Measurements from ENCODE around the gene SLC39A9.
"Not testable (repeated sequence)": the region's sequence is repeated elsewhere in the genome, so short reads cannot be mapped to it uniquely, and the experiment has no call there.

Gene SLC39A9

GRCh38 chr14:69489495-69489894, 91.0 kb downstream of the SLC39A9 start:
- DNase-seq: no peak
- intact Hi-C loops (cut with DNase I): no loop called here

GRCh38 chr14:69490219-69490918, 91.9 kb downstream of the SLC39A9 start:
- DNase-seq: no peak
- intact Hi-C loops (cut with DNase I): no loop called here

- intact Hi-C loops (cut with DNase I): no loop called here
- DNase-seq: no peak
Measured at GRCh38 chr14:69491193-69491592, 92.7 kb downstream of the SLC39A9 start.

GRCh38 chr14:69493038-69493437, 94.5 kb downstream of the SLC39A9 start:
- intact Hi-C loops (cut with DNase I): no loop called here
- no peak for DNase-seq

- intact Hi-C loops (cut with DNase I): no loop called here
- DNase-seq: no peak
Measured at GRCh38 chr14:69493791-69494190, 95.3 kb downstream of the SLC39A9 start.

GRCh38 chr14:69495341-69495921, 96.9 kb downstream of the SLC39A9 start:
- intact Hi-C loops (cut with DNase I): no loop called here

GRCh38 chr14:69497866-69498265, 99.4 kb downstream of the SLC39A9 start:
- DNase-seq; intact Hi-C loops (cut with DNase I): not testable (repeated sequence)

More at GRCh38 chr14:69495341-69495921, 96.9 kb downstream of the SLC39A9 start:
- no peak for DNase-seq

- intact Hi-C loops (cut with DNase I); DNase-seq: not testable (repeated sequence)
Measured at GRCh38 chr14:69498286-69498685, 99.8 kb downstream of the SLC39A9 start.

GRCh38 chr14:69499436-69499835, 100.9 kb downstream of the SLC39A9 start:
- intact Hi-C loops (cut with DNase I): no loop called here

GRCh38 chr14:69500096-69500495, 101.6 kb downstream of the SLC39A9 start:
- intact Hi-C loops (cut with DNase I): no loop called here
- DNase-seq: no peak

More at GRCh38 chr14:69499436-69499835, 100.9 kb downstream of the SLC39A9 start:
- DNase-seq: no peak

GRCh38 chr14:69500736-69501135, 102.2 kb downstream of the SLC39A9 start:
- intact Hi-C loops (cut with DNase I): no loop called here
- DNase-seq: no peak

- peak in 39 of 42 donors; percentile 6 to 79 (median 46) for DNase-seq
- intact Hi-C loops (cut with DNase I): no loop called here
Measured at GRCh38 chr14:69501423-69501838, 102.9 kb downstream of the SLC39A9 start.

- intact Hi-C loops (cut with DNase I): no loop called here
- no peak for DNase-seq
Measured at GRCh38 chr14:69504775-69505174, 106.3 kb downstream of the SLC39A9 start.

- DNase-seq: no peak
- intact Hi-C loops (cut with DNase I): no loop called here
Measured at GRCh38 chr14:69505338-69506240, 107.1 kb downstream of the SLC39A9 start.

GRCh38 chr14:69506241-69506595, 107.7 kb downstream of the SLC39A9 start:
- intact Hi-C loops (cut with DNase I): no loop called here
- DNase-seq: no peak

All from head of caudate nucleus (tissue), 42 donors.